Measurements from ENCODE around the gene ZDHHC6.

GRCh38 chr10:112456533-112456932, 9.8 kb upstream of the ZDHHC6 start:
- TF ChIP-seq CTCF (IDR thresholded peaks at IDR 0.05) (no peak), POLR2A (IDR thresholded peaks at IDR 0.05) (no peak)
